H1 (cell line): ENCODE data around the gene DNAJB5. TPM values are rescaled to one million over a fixed set of nuclear protein-coding genes. Genes with fewer than 3 reads are reported as not detected.

Experiments
- CTCF ChIA-PET: fragments of 300-600 bp; sonication (Branson Sonifier 250); formaldehyde crosslinking; loops from one replicate; lab custom pipeline; 2021; ENCODE audit not compliant: partially characterized antibody; lab: Charles Lee
- POLR2A ChIA-PET: fragments of 300-600 bp; sonication (Branson Sonifier 250); formaldehyde crosslinking; loops from one replicate; lab custom pipeline; 2021; ENCODE audit warnings: inconsistent platforms; ENCODE audit not compliant: partially characterized antibody; lab: Charles Lee
- DNase-seq, 2 experiments: peaks; one replicate each; pipeline versions ENCODE4 v3.0.0 to v3.0.0-alpha.2; 2010 to 2022; ENCODE audit warnings: low spot score in 2 of 2, low read depth in 1 of 2, mixed read lengths in 1 of 2
- FAIRE-seq: peaks from 2 replicates; lab custom pipeline; 2011; peaks lifted over from hg19 to GRCh38; lab: Jason Lieb, UNC
- H2AFZ ChIP-seq: 2 replicates; pipeline ENCODE4 v1.8.1; 2012; ENCODE audit warnings: low read length, inconsistent platforms
- H2AK5ac ChIP-seq: 2 replicates; pipeline ENCODE4 v1.6.1; 2013; ENCODE audit warnings: low read depth, low read length
- H2BK120ac ChIP-seq: replicated peaks from 2 replicates; pipeline ENCODE3; 2013; ENCODE audit warnings: low read depth, low read length, inconsistent platforms
- H2BK12ac ChIP-seq: 2 replicates; pipeline ENCODE4 v1.6.1; 2013; ENCODE audit warnings: low read depth, low read length
- H2BK15ac ChIP-seq: 2 replicates; pipeline ENCODE4 v1.6.1; 2013; ENCODE audit warnings: low read length
- H2BK20ac ChIP-seq: 2 replicates; pipeline ENCODE4 v1.6.1; 2013; ENCODE audit warnings: low read length
- H2BK5ac ChIP-seq: 2 replicates; pipeline ENCODE4 v1.6.1; 2013; ENCODE audit warnings: low read depth, low read length
- H3K14ac ChIP-seq: 2 replicates; pipeline ENCODE4 v1.6.1; 2013; ENCODE audit warnings: inconsistent platforms; ENCODE audit not compliant: insufficient read length
- H3K18ac ChIP-seq: 2 replicates; pipeline ENCODE4 v1.6.1; 2013; ENCODE audit warnings: low read length; ENCODE audit errors: extremely low read depth
- H3K23ac ChIP-seq: 2 replicates; pipeline ENCODE4 v1.6.1; 2013; ENCODE audit warnings: inconsistent platforms; ENCODE audit not compliant: insufficient read length
- H3K23me2 ChIP-seq: 2 replicates; pipeline ENCODE4 v1.6.1; 2013; ENCODE audit warnings: low read depth, low read length
- H3K27ac ChIP-seq: 2 replicates; pipeline ENCODE4 v1.6.1; 2011; ENCODE audit warnings: low read depth, low read length, inconsistent platforms
- H3K27me3 ChIP-seq, 4 experiments: replicated peaks in 1 of 4; 1 replicate in 1 of 4; 2 replicates in 3 of 4; pipeline versions ENCODE4 v1.6.1 to v1.8.1; 2011 to 2013; ENCODE audit warnings: low read length in 3 of 4, mild to moderate bottlenecking in 3 of 4, inconsistent platforms in 2 of 4, mixed read lengths in 2 of 4, moderate library complexity in 1 of 4; ENCODE audit not compliant: control insufficient read depth in 3 of 4, insufficient read depth in 3 of 4; ENCODE audit errors: extremely low read depth in 1 of 4
- H3K36me3 ChIP-seq, 4 experiments: 2 replicates each; pipeline versions ENCODE4 v1.6.1 to v1.8.1; 2011 to 2013; ENCODE audit warnings: mild to moderate bottlenecking in 4 of 4, low read length in 3 of 4, moderate library complexity in 2 of 4, control low read depth in 1 of 4, inconsistent platforms in 1 of 4; ENCODE audit not compliant: insufficient read depth in 4 of 4, control insufficient read depth in 2 of 4
- H3K4ac ChIP-seq: replicated peaks from 2 replicates; pipeline ENCODE3; 2013; ENCODE audit warnings: low read length, low read depth, mixed read lengths, inconsistent platforms; ENCODE audit not compliant: insufficient read length
- H3K4me1 ChIP-seq, 4 experiments: replicated peaks in 1 of 4; 1 replicate in 1 of 4; 2 replicates in 3 of 4; pipeline versions ENCODE4 v1.6.1 to v1.8.1; 2011 to 2013; ENCODE audit warnings: low read length in 3 of 4, inconsistent platforms in 2 of 4, mixed read lengths in 1 of 4; ENCODE audit not compliant: insufficient read depth in 4 of 4, control insufficient read depth in 3 of 4
- H3K4me2 ChIP-seq, 2 experiments: 2 replicates each; pipeline versions ENCODE4 v1.6.1 to v1.8.1; 2011 to 2013; ENCODE audit warnings: low read depth in 2 of 2, low read length in 2 of 2, control low read depth in 1 of 2, inconsistent platforms in 1 of 2, mild to moderate bottlenecking in 1 of 2; ENCODE audit not compliant: insufficient read depth in 1 of 2
- H3K4me3 ChIP-seq, 4 experiments: fragments of 200-600, 300-600 bp in 1 of 4; sonication (generic), shearing (Covaris generic), sonication (Bioruptor Twin) in 1 of 4; 2 replicates each; pipeline versions ENCODE4 v1.5.1 to v1.8.1; 2011 to 2016; ENCODE audit warnings: low read length in 4 of 4, low read depth in 3 of 4, control low read depth in 2 of 4, inconsistent platforms in 2 of 4, mild to moderate bottlenecking in 2 of 4, mixed read lengths in 1 of 4, moderate library complexity in 1 of 4; ENCODE audit not compliant: insufficient read depth in 2 of 4; ENCODE audit errors: extremely low read depth in 1 of 4
- H3K56ac ChIP-seq: replicated peaks from 2 replicates; pipeline ENCODE3; 2013; ENCODE audit warnings: low read depth, mild to moderate bottlenecking, mixed read lengths, low read length, inconsistent platforms; ENCODE audit not compliant: insufficient read length
- H3K79me1 ChIP-seq: 2 replicates; pipeline ENCODE4 v1.6.1; 2013; ENCODE audit warnings: low read depth, low read length, control low read depth
- H3K79me2 ChIP-seq, 2 experiments: 2 replicates each; pipeline versions ENCODE4 v1.6.1 to v1.8.1; 2012 to 2013; ENCODE audit warnings: low read length in 2 of 2, mild to moderate bottlenecking in 2 of 2, inconsistent platforms in 1 of 2; ENCODE audit not compliant: insufficient read depth in 2 of 2, control insufficient read depth in 1 of 2
- H3K9ac ChIP-seq, 4 experiments: replicated peaks in 1 of 4; 1 replicate in 1 of 4; 2 replicates in 3 of 4; pipeline versions ENCODE4 v1.6.1 to v1.8.1; 2011 to 2013; ENCODE audit warnings: low read depth in 3 of 4, low read length in 3 of 4, control low read depth in 2 of 4, mild to moderate bottlenecking in 2 of 4, moderate library complexity in 2 of 4, inconsistent platforms in 1 of 4; ENCODE audit errors: extremely low read depth in 1 of 4
- H3K9me3 ChIP-seq, 2 experiments: 2 replicates each; pipeline versions ENCODE4 v1.6.1 to v1.8.1; 2012 to 2013; ENCODE audit warnings: mild to moderate bottlenecking in 2 of 2, moderate library complexity in 2 of 2, control low read depth in 1 of 2, inconsistent platforms in 1 of 2, low read depth in 1 of 2, low read length in 1 of 2, mixed read lengths in 1 of 2; ENCODE audit not compliant: insufficient read depth in 2 of 2
- H4K20me1 ChIP-seq, 2 experiments: replicated peaks in 1 of 2; 2 replicates each; pipeline versions ENCODE3 to v1.8.1; 2011 to 2013; ENCODE audit warnings: inconsistent platforms in 2 of 2, low read length in 2 of 2, mild to moderate bottlenecking in 1 of 2; ENCODE audit not compliant: insufficient read depth in 2 of 2, control insufficient read depth in 1 of 2
- H4K5ac ChIP-seq: 2 replicates; pipeline ENCODE4 v1.6.1; 2013; ENCODE audit warnings: low read length, low read depth, mixed read lengths, inconsistent platforms; ENCODE audit not compliant: insufficient read length
- H4K8ac ChIP-seq: 2 replicates; pipeline ENCODE4 v1.8.0; 2013; ENCODE audit warnings: mild to moderate bottlenecking, moderate library complexity, low read length, inconsistent platforms; ENCODE audit not compliant: insufficient read depth; ENCODE audit errors: extremely low read depth
- H4K91ac ChIP-seq: replicated peaks from 2 replicates; pipeline ENCODE3; 2013; ENCODE audit warnings: low read length, mixed read lengths, inconsistent platforms; ENCODE audit not compliant: insufficient read length
- CBX5 ChIP-seq: fragments of 300-800, 300-1000 bp; sonication (generic); IDR thresholded peaks from 2 replicates; pipeline ENCODE4 v1.7.1; 2016; ENCODE audit warnings: antibody characterized with exemption, low read length, low read depth
- CBX8 ChIP-seq: fragments of 300-800, 300-1000 bp; sonication (generic); IDR thresholded peaks from 2 replicates; pipeline ENCODE4 v1.7.1; 2016; ENCODE audit warnings: low read depth, low read length, borderline replicate concordance
- NRF1 ChIP-seq: IDR thresholded peaks from 2 replicates; pipeline ENCODE4 v1.6.1; 2011; ENCODE audit warnings: mild to moderate bottlenecking, low read depth, low read length, improper control_type of control experiment
- POLR2A ChIP-seq, 2 experiments: IDR thresholded peaks; 1 replicate in 1 of 2; 2 replicates in 1 of 2; pipeline ENCODE4 v1.6.1; 2011; ENCODE audit warnings: low read depth in 2 of 2, low read length in 2 of 2, mild to moderate bottlenecking in 2 of 2; ENCODE audit errors: control extremely low read depth in 1 of 2
- POLR2AphosphoS5 ChIP-seq: IDR thresholded peaks from 2 replicates; pipeline ENCODE4 v1.6.1; 2011; ENCODE audit warnings: low read depth, low read length
- RNF2 ChIP-seq: fragments of 200-900, 300-1000 bp; sonication (generic); IDR thresholded peaks from 2 replicates; pipeline ENCODE4 v1.7.1; 2016; ENCODE audit warnings: borderline replicate concordance, low read depth, mild to moderate bottlenecking, antibody characterized with exemption, low read length; ENCODE audit not compliant: poor library complexity, severe bottlenecking; ENCODE audit errors: missing control alignments
- SIRT6 ChIP-seq: IDR thresholded peaks from one replicate; pipeline ENCODE4 v1.7.1; 2012; ENCODE audit warnings: low read length, inconsistent platforms
- SIX5 ChIP-seq: IDR thresholded peaks from 2 replicates; pipeline ENCODE4 v1.6.1; 2011; ENCODE audit warnings: mild to moderate bottlenecking, low read depth, low read length
- TAF1 ChIP-seq: IDR thresholded peaks from 2 replicates; pipeline ENCODE4 v1.6.1; 2011; ENCODE audit warnings: mild to moderate bottlenecking, low read depth, low read length
- TEAD4 ChIP-seq: IDR thresholded peaks from 2 replicates; pipeline ENCODE4 v1.6.1; 2012; ENCODE audit warnings: low read depth, low read length, inconsistent platforms, mixed read lengths
- WGBS, 2 experiments: shearing (Covaris generic) in 1 of 2; methylation state at CpG; one replicate each; pipeline versions ENCODE4 v1.1.6 to v1.1.7; 2013 to 2015; ENCODE audit warnings: low lambda C conversion rate in 2 of 2, mixed read lengths in 2 of 2, inconsistent platforms in 1 of 2, low coverage in 1 of 2, missing lambda C conversion rate in 1 of 2; ENCODE audit not compliant: insufficient replicate concordance in 2 of 2, insufficient coverage in 1 of 2, insufficient read length in 1 of 2; ENCODE audit errors: extremely low coverage in 1 of 2, missing lambda C conversion rate in 1 of 2; 5-methylcytosine and 5-hydroxymethylcytosine counted together
- polyA plus RNA-seq, 7 experiments: library from polyadenylated mRNA; depleted of rRNA in 3 of 7; stranded (reverse) in 5 of 7; unstranded in 2 of 7; fragments of >200 nt in 5 of 7; fragments of 200-250 nt in 2 of 7; gene quantifications; 1 replicate in 5 of 7; 2 replicates in 1 of 7; 4 replicates in 1 of 7; pipeline versions ENCODE4 v1.2.1 to v1.2.3, GENCODE V29; 2011 to 2013; ENCODE audit warnings: missing spikeins in 2 of 7, mixed read lengths in 2 of 7
- total RNA-seq: library from RNA; stranded (reverse); fragmentation: NEBNext Ultra II Directional; extraction: Animal tissue kit (Norgen Biotek cat#: 25700); gene quantifications from 2 replicates; pipeline ENCODE4 v1.2.1, GENCODE V29; 2021

The DNAJB5 gene
- total and polyA plus RNA-seq, 2 of the 8 experiments (the other 6 are each of a cell fraction or from before 2014, with no cell fraction given) = 25.0 to 34.1 TPM

- no peaks in the 10 kb centered on the region for H3K36me3 ChIP-seq
- H3K4me1 ChIP-seq = peaks cover 0 to 12% (median 5%) of the 10 kb centered on the region in 4 experiments; a peak in 5 of 7 replicates
- no peak overlapping the region for H3K9ac ChIP-seq
- no peak overlapping the region for H3K56ac ChIP-seq
- no peak overlapping the region for H2BK15ac ChIP-seq
- H2AFZ ChIP-seq = no peak overlapping the region
- no peak overlapping the region for H2BK12ac ChIP-seq
- no peaks in the 10 kb centered on the region; the same call in 1 of the 2 replicates for H3K23me2 ChIP-seq
- H3K4me3 ChIP-seq = no peak overlapping the region
- H3K14ac ChIP-seq = no peak overlapping the region
- no peaks in the 10 kb centered on the region for H3K27me3 ChIP-seq
- WGBS, 2 experiments = 85% methylated on average over 2 of the region's 2 CpGs; no CpG with 5 or more reads in 1 of the 2 experiments
- TF ChIP-seq TEAD4 = no peak
- no peak for TF ChIP-seq POLR2AphosphoS5
- no peak for TF ChIP-seq SIX5
- no peak for TF ChIP-seq POLR2A (IDR thresholded peaks at IDR 0.05; ENCODE audit: control extremely low read depth in 1 of 2, low read depth in 2 of 2, low read length in 2 of 2)
- no peak for TF ChIP-seq TAF1
- TF ChIP-seq CBX5 = no peak
- no peak for TF ChIP-seq NRF1
- no peak for TF ChIP-seq SIRT6
- TF ChIP-seq CBX8 = no peak
- TF ChIP-seq RNF2 = no peak
- TF ChIP-seq, all 59 proteins: peak for 0
- Histone ChIP-seq H3K18ac (no peak overlapping the region), H3K4me2 (no peak overlapping the region), H2AK5ac (no peak overlapping the region), H3K79me1 (no peaks in the 10 kb centered on the region), H2BK120ac (no peak overlapping the region), H3K23ac (no peak overlapping the region), H3K27ac (no peak overlapping the region), H2BK5ac (no peak overlapping the region), H2BK20ac (no peak overlapping the region), H4K5ac (no peak overlapping the region), H4K20me1 (no peaks in the 10 kb centered on the region), H4K8ac (no peak overlapping the region), H4K91ac (no peak overlapping the region), H3K9me3 (no peaks in the 10 kb centered on the region), H3K79me2 (no peaks in the 10 kb centered on the region), H3K4ac (no peak overlapping the region)
- ChIA-PET POLR2A (interaction anchor here (1.2 kb wide), 1 partner anchor 44 kb away, joined by 3 read pairs; no protein-coding TSS in a partner anchor), CTCF (interaction anchor here (1.0 to 8.3 kb wide), 9 partner anchors 11 to 281 kb away, joined by 3 to 108 read pairs (median 9); no protein-coding TSS in a partner anchor)
- DNase-seq = no peak
- FAIRE-seq = no peak
These were observed 6.3 kb upstream of the DNAJB5 start for GRCh38 chr9:34983209-34983608.
